Chondrocyte (in vitro differentiated cells): ENCODE data around the gene RASL12. TPM values are rescaled to one million over a fixed set of nuclear protein-coding genes. Genes with fewer than 3 reads are reported as not detected.

Source experiments
- DNase-seq: peaks from one replicate; pipeline ENCODE4 v3.0.0; 2021; ENCODE audit warnings: mixed read lengths, low spot score
- H3K27ac Mint-ChIP-seq: one replicate; pipeline ENCODE4 v1.8.0; 2021; ENCODE audit warnings: mild to moderate bottlenecking, moderate library complexity, mixed read lengths; ENCODE audit not compliant: unreplicated experiment
- H3K27me3 Mint-ChIP-seq: 2 replicates; pipeline ENCODE4 v1.8.0; 2021; ENCODE audit warnings: low read depth, mixed read lengths
- H3K36me3 Mint-ChIP-seq: 2 replicates; pipeline ENCODE4 v1.8.0; 2021; ENCODE audit warnings: low read depth, mixed read lengths
- H3K4me1 Mint-ChIP-seq: 2 replicates; pipeline ENCODE4 v1.8.0; 2021; ENCODE audit warnings: low read depth, mild to moderate bottlenecking, mixed read lengths
- H3K4me3 Mint-ChIP-seq: one replicate; pipeline ENCODE4 v1.8.0; 2021; ENCODE audit warnings: mild to moderate bottlenecking, moderate library complexity, mixed read lengths; ENCODE audit not compliant: unreplicated experiment
- H3K9me3 Mint-ChIP-seq: 2 replicates; pipeline ENCODE4 v1.8.0; 2021; ENCODE audit warnings: low read depth, mixed read lengths
- CTCF ChIP-seq: fragments of 200-600 bp; sonication (generic); IDR thresholded peaks from 2 replicates; pipeline ENCODE4 v1.5.0; 2021; ENCODE audit warnings: antibody characterized with exemption, mild to moderate bottlenecking, moderate library complexity
- total RNA-seq: library from RNA; stranded (reverse); gene quantifications from 3 replicates; pipeline ENCODE4 v1.2.1, GENCODE V29; 2021

RASL12 gene
- total RNA-seq, 1 donor from 2014 or later, result 12.7 TPM

GRCh38 chr15:65037309-65037708 lies 30.5 kb downstream of the RASL12 start:
- no peak for DNase-seq
- no peak for TF ChIP-seq CTCF
- H3K27ac Mint-ChIP-seq, result no peak overlapping the region
- no peaks in the 10 kb centered on the region for H3K9me3 Mint-ChIP-seq
- no peaks in the 10 kb centered on the region for H3K36me3 Mint-ChIP-seq
- H3K4me1 Mint-ChIP-seq, result peaks cover 6% of the 10 kb centered on the region
- H3K27me3 Mint-ChIP-seq, result no peaks in the 10 kb centered on the region
- H3K4me3 Mint-ChIP-seq, result no peak overlapping the region

- TF ChIP-seq CTCF, result no peak
- Mint-ChIP-seq H3K27me3 (no peaks in the 10 kb centered on the region), H3K9me3 (no peaks in the 10 kb centered on the region), H3K27ac (no peak overlapping the region), H3K36me3 (no peaks in the 10 kb centered on the region), H3K4me3 (no peak overlapping the region), H3K4me1 (peaks cover 6% of the 10 kb centered on the region)
- no peak for DNase-seq
These were observed 33.1 kb downstream of the RASL12 start for GRCh38 chr15:65034719-65035118.

GRCh38 chr15:65033659-65034269 lies 34.0 kb downstream of the RASL12 start:
- peaks cover 6% of the 10 kb centered on the region for H3K4me1 Mint-ChIP-seq
- H3K9me3 Mint-ChIP-seq, result no peaks in the 10 kb centered on the region
- H3K36me3 Mint-ChIP-seq, result no peaks in the 10 kb centered on the region
- no peak overlapping the region for H3K4me3 Mint-ChIP-seq
- TF ChIP-seq CTCF, result peak; percentile 71
- H3K27me3 Mint-ChIP-seq, result no peaks in the 10 kb centered on the region
- DNase-seq, result no peak
- H3K27ac Mint-ChIP-seq, result no peak overlapping the region

- Mint-ChIP-seq H3K27ac (no peak overlapping the region), H3K27me3 (no peaks in the 10 kb centered on the region), H3K9me3 (no peaks in the 10 kb centered on the region), H3K4me1 (peaks cover 14% of the 10 kb centered on the region), H3K36me3 (no peaks in the 10 kb centered on the region), H3K4me3 (no peak overlapping the region)
- DNase-seq, result no peak
- peak; percentile 78 for TF ChIP-seq CTCF
These were observed 34.8 kb downstream of the RASL12 start for GRCh38 chr15:65032801-65033537.

GRCh38 chr15:65029736-65030208 lies 38.0 kb downstream of the RASL12 start:
- H3K4me3 Mint-ChIP-seq, result peak overlapping the region; percentile 80
- DNase-seq, result no peak
- peaks cover 9% of the 10 kb centered on the region for H3K36me3 Mint-ChIP-seq
- no peaks in the 10 kb centered on the region for H3K27me3 Mint-ChIP-seq
- peaks cover 24% of the 10 kb centered on the region for H3K4me1 Mint-ChIP-seq
- no peak overlapping the region for H3K27ac Mint-ChIP-seq
- TF ChIP-seq CTCF, result no peak
- no peaks in the 10 kb centered on the region for H3K9me3 Mint-ChIP-seq
